ENCODE results near the gene RILPL1. TPM values are rescaled to one million over a fixed set of nuclear protein-coding genes. Genes with fewer than 3 reads are reported as not detected.
A peak's percentile ranks its signal among the peaks of the same experiment; 100 is the strongest.

The RILPL1 gene
- total RNA-seq, 2 experiments from 2014 or later, result 0.38 to 0.86 TPM

DNA sequence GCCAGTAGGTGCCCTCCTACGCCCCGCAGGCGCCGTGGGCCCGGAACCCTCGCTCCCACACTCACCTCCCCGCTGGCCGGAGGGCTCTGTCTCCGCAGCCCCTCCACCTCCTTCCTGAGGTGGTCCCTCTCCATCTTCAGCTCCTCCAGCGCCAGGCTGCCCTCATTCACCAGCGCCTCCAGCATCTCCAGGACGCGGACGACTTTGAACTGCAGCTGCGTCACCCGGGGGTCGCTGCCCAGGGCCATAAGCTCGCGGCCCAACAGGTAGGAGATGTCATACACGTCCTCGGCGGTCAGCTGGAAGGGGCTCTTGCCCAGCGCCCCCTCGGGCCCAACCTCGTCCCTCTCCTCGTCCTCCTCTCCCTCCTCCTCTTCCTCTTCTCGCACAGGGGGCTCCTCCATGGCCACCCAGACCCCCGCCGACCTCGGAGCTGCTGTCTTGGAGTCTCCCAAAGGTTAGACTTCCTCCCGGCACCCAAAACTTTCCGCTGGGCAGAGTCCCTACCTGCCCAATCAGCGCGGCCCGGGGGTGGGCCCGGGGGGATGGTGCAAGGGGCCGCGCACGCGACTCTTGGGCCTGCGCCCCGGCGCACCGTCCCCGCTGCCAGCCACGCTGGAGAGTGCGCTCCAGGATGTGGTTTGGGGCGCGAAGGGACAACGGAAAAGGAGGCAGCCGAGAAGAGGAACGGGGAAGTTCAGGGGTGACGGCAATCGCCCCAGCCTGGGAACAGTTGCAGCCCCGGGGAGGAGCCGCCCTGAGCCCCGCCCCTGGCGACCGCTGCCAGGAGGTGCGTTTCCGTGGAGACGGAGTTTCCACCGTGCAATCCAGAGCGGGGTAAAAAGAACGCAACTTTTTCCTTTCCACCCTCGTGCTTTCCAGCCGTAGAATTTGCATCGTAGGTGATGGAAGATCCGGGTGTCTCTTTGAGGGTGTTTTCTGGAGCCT is 97.2 kb downstream of the RILPL1 start, which contains the start of gene RILPL2:
Gene RILPL2, minus strand, starts transcription at position 668 of the 948 bp plus-strand sequence. Its CDS starts 264 bp downstream, at position 404.
- no peaks in the 10 kb centered on the region for H3K9me3 ChIP-seq (ENCODE audit: low read length)
- no TSS peak for BruUV-seq (replicated peaks)
- peak; percentile 83 for DNase-seq (ENCODE audit: low spot score)
- H3K27ac ChIP-seq (ENCODE audit: low read depth, low read length, poor library complexity, severe bottlenecking), result peak within 1 kb of the TSS; percentile 45
- ChIA-PET POLR2A (interaction anchor here (0.6 to 1.6 kb wide), 3 partner anchors 10 to 909 kb away, joined by 3 to 6 read pairs (median 3); no protein-coding TSS in a partner anchor), CTCF (ENCODE audit: unreplicated experiment) (no interaction called here)
- peaks cover 48% of the 10 kb centered on the region for H3K4me1 ChIP-seq (ENCODE audit: insufficient read depth, low read length, poor library complexity, severe bottlenecking)
- peak within 1 kb of the TSS; percentile 63; the same call in 1 of the 2 replicates for H2AFZ ChIP-seq (ENCODE audit: low read length)
- no peaks in the 10 kb centered on the region for H3K9me2 ChIP-seq (ENCODE audit: insufficient read depth, low read length)
- H3K4me3 ChIP-seq (ENCODE audit: low read depth, low read length, poor library complexity, severe bottlenecking), result peak within 1 kb of the TSS; percentile 88
- TF ChIP-seq, protein P1, sequence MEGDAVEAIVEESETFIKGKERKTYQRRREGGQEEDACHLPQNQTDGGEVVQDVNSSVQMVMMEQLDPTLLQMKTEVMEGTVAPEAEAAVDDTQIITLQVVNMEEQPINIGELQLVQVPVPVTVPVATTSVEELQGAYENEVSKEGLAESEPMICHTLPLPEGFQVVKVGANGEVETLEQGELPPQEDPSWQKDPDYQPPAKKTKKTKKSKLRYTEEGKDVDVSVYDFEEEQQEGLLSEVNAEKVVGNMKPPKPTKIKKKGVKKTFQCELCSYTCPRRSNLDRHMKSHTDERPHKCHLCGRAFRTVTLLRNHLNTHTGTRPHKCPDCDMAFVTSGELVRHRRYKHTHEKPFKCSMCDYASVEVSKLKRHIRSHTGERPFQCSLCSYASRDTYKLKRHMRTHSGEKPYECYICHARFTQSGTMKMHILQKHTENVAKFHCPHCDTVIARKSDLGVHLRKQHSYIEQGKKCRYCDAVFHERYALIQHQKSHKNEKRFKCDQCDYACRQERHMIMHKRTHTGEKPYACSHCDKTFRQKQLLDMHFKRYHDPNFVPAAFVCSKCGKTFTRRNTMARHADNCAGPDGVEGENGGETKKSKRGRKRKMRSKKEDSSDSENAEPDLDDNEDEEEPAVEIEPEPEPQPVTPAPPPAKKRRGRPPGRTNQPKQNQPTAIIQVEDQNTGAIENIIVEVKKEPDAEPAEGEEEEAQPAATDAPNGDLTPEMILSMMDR (conservative IDR thresholded peaks at IDR 0.05; ENCODE audit: low read length), result peak; percentile 35; the same call in 1 of the 2 replicates
- TF ChIP-seq EZH2phosphoT487 (IDR thresholded peaks at IDR 0.05; ENCODE audit: borderline replicate concordance, low read depth, low read length), result no peak
- H4K20me1 ChIP-seq (ENCODE audit: insufficient read depth, low read length), result no peaks in the 10 kb centered on the region
- no peaks in the 10 kb centered on the region for H3K36me3 ChIP-seq (ENCODE audit: insufficient read depth, low read length)
- peak within 1 kb of the TSS; percentile 93 for H3K4me2 ChIP-seq (ENCODE audit: low read length)
- peaks cover 49% of the 10 kb centered on the region for H3K79me2 ChIP-seq (ENCODE audit: insufficient read depth, low read depth, low read length)
- intact Hi-C loops (cut with micrococcal nuclease; ENCODE audit: unreplicated experiment), result no loop called here

DNA sequence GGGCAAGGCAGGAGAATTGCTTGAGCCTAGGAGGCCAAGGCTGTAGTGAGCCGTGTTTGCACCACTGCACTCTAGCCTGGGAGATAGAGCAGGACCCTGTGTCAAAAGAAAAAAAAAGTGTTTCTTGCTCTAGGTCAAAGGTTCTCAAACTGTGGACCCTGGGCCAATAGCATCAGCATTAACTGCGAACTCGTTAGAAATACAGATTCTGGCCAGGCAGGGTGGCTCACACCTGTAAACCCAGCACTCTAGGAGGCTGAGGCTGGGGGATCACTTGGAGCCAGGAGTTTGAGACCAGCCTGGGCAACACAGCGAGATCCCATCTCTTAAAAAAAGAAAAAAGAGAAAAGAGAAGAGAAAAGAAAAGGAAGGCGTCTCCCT is 97.9 kb downstream of the RILPL1 start:
- no peak for DNase-seq (ENCODE audit: low spot score)
- H3K4me3 ChIP-seq (ENCODE audit: low read depth, low read length, poor library complexity, severe bottlenecking), result peak overlapping the region; percentile 88
- CTCF ChIA-PET (ENCODE audit: unreplicated experiment), result no interaction called here
- intact Hi-C loops (cut with micrococcal nuclease; ENCODE audit: unreplicated experiment), result no loop called here
- H3K4me2 ChIP-seq (ENCODE audit: low read length), result peak overlapping the region; percentile 93
- H4K20me1 ChIP-seq (ENCODE audit: insufficient read depth, low read length), result no peaks in the 10 kb centered on the region
- H3K4me1 ChIP-seq (ENCODE audit: insufficient read depth, low read length, poor library complexity, severe bottlenecking), result peaks cover 53% of the 10 kb centered on the region
- POLR2A ChIA-PET, result interaction anchor here (1.6 kb wide), 1 partner anchor 9 kb away, joined by 6 read pairs; no protein-coding TSS in a partner anchor
- H3K9me2 ChIP-seq (ENCODE audit: insufficient read depth, low read length), result no peaks in the 10 kb centered on the region
- H3K27ac ChIP-seq (ENCODE audit: low read depth, low read length, poor library complexity, severe bottlenecking), result peak overlapping the region; percentile 45
- 0 out of 2 replicates have a peak, but pooled peaks cover 3% of the 10 kb centered on the region for H3K36me3 ChIP-seq (ENCODE audit: insufficient read depth, low read length)
- no peaks in the 10 kb centered on the region for H3K9me3 ChIP-seq (ENCODE audit: low read length)
- no TSS peak for BruUV-seq (replicated peaks)
- H3K79me2 ChIP-seq (ENCODE audit: insufficient read depth, low read depth, low read length), result peaks cover 55% of the 10 kb centered on the region
- TF ChIP-seq, protein P1 (conservative IDR thresholded peaks at IDR 0.05; ENCODE audit: low read length), result no peak
- no peak for TF ChIP-seq EZH2phosphoT487 (IDR thresholded peaks at IDR 0.05; ENCODE audit: borderline replicate concordance, low read depth, low read length)
- H2AFZ ChIP-seq (ENCODE audit: low read length), result peak overlapping the region; percentile 63; the same call in 1 of the 2 replicates
